Left ventricle myocardium superior (tissue), 1 donor: ENCODE data around the gene HMGB4. TPM values are rescaled to one million over a fixed set of nuclear protein-coding genes. Genes with fewer than 3 reads are reported as not detected.

ENCODE experiments used
- ATAC-seq: fragments of 200-7000 bp; cut with Tn5 transposase; one replicate; pipeline ENCODE4 v1.9.1; 2020; ENCODE audit warnings: mild to moderate bottlenecking, moderate library complexity
- DNase-seq: peaks from one replicate; pipeline ENCODE4 v3.0.0-alpha.2; 2020
- intact Hi-C: fragments of 100-400 bp; cut with micrococcal nuclease; formaldehyde crosslinking; loops from one replicate; pipeline ENCODE4 v1.11.0; 2022
- long read RNA-seq: library from polyadenylated mRNA; unstranded; transcript quantifications from one replicate; pipeline ENCODE4 v2.0.0, GENCODE V29; 2021
- total RNA-seq: library from RNA; stranded (reverse); fragmentation: NEBNext Ultra II Directional; extraction: Animal tissue kit (Norgen Biotek cat#: 25700); gene quantifications from one replicate; pipeline ENCODE4 v1.2.1, GENCODE V29; 2021
- donor health status: DM: no; HTN: yes; CAD: no; lungs with severe emphysema.

Gene HMGB4, protein sequence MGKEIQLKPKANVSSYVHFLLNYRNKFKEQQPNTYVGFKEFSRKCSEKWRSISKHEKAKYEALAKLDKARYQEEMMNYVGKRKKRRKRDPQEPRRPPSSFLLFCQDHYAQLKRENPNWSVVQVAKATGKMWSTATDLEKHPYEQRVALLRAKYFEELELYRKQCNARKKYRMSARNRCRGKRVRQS
- total RNA-seq: not detected
- long read RNA-seq: 0 reads

DNA sequence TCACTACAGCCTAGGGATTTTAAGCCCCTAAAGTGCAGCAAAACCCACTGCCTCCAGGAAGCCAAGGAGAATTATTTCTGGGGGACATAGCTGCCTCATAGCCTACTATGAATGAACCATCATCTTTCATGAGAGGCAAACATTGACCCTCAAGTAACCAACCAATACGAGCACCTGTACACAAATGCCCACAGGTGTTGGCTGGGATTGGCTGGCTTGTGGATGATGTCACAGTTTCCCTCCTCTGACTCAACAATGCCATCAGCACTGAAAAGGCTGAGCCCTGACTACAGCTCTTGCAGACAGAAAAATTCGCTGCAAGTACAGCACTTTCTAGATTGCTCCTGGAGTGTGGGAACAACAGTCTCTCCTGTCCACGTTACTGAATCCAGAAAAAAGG lies at the start of gene HMGB4:
HMGB4 (plus strand) TSS at position 301 of the 400 bp plus-strand sequence. CDS start 113 bp downstream, outside the sequence.
- no peak for ATAC-seq
- intact Hi-C loops: no loop called here
- no peak for DNase-seq

DNA sequence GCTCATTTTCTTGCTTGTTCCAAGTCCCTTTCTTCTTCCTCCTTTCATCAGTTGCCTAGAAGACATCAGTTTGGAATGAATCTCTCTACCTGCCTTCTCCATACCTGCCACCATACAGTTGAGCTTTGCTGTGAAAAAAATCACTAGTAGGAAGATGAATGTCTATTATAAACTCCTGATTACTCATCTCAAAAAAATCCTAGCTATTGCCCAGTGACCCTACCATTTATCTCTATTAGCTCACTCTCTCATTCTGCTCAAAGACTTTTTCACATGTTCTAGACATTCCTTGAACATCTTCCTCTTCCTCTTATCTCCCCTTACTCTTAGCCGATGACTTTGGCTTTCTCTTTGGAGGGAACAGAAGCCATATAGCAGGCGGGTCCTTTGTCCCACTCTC lies 49.7 kb upstream of the HMGB4 start:
- DNase-seq: no peak
- intact Hi-C loops: no loop called here
- no peak for ATAC-seq

DNA sequence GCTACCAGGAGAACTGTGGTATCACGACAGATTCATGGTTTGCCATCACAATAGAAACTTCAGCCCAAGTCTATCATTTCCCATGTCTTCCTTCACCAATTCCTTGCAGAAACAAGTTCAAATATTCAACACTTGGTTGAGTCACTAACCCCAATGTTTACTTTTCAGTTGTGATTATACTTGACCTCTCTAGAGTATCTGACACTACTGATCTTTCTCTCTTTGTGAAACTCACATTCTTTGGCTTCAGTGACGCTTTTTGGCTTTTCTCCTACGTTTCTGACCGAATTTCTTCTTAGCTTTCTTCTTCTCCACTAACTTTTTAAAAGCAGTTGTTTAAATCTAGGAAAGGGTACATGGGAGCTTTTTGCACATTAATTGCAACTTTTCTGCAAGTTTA lies 48.8 kb upstream of the HMGB4 start:
- no peak for ATAC-seq
- intact Hi-C loops: no loop called here
- DNase-seq: no peak

DNA sequence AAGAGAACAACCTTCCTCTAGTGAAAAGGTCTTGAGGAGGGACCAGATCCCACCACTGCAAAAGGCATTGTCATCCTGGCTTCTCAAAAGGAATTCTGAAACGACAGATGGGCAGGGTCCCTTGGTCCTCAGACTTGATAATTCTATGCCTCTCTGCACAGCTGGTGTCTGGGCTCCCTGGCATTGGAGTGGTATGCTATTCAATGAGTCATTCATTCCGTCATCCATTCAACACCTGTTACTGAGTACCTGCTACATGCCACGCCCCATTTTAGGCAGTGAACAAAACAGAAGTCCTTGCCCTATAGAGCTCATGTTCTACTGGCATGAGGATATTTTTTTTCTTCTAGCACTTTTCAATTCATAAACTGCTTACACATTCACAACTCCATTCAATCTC lies 45.8 kb upstream of the HMGB4 start:
- intact Hi-C loops: no loop called here
- DNase-seq (no peak), ATAC-seq (no peak)

DNA sequence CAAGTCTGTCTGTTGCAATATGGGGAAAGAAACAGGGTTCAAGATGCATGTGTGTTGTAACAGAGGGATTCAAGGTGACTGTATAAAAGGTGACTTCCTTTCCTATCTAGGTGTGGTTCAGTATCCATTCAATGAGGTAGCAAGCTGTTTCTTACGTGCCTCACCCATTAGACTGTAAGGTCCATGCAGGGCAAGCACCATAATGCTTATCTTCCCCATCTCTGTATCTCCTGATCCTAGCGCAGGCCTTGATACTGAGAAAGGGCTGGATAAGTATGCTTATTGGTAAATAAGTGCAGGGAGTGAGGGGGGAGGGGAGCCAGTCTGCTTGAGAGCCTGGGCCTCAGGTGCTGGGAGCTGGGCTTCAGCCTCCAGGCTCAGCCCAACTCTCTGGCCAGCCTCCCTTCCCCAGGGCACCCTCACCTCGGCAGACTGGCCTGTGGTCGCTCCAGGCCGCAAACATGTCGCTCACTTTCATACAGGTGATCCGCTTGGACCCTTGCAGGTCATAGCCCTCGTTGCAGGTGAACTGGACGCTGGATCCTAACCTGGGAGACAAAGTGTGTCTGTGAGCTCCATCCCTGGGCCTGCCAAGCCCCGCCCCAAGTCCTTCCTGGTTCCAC lies 44.5 kb upstream of the HMGB4 start:
- DNase-seq (no peak), ATAC-seq (no peak)
- intact Hi-C loops: no loop called here

DNA sequence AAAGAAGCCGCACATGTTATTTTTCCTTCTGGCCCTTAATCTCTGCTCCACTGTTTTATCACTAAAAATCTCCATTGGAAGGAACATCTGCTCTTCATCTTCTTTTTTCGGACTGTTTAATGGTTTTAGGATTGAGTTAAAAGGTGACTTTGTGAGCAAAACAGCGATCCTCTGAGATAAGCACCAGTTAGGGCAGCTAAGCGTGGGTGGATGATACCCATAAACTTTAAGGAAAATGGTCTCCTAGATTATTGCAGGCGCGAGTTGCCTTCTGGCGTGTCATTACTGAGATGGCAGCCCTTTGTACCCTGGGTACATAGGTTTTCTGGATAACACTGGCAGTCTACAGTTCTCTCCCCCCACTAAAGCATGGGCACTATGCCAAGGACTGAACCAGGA lies 44.0 kb upstream of the HMGB4 start:
- ATAC-seq (no peak), DNase-seq (no peak)
- intact Hi-C loops: no loop called here

DNA sequence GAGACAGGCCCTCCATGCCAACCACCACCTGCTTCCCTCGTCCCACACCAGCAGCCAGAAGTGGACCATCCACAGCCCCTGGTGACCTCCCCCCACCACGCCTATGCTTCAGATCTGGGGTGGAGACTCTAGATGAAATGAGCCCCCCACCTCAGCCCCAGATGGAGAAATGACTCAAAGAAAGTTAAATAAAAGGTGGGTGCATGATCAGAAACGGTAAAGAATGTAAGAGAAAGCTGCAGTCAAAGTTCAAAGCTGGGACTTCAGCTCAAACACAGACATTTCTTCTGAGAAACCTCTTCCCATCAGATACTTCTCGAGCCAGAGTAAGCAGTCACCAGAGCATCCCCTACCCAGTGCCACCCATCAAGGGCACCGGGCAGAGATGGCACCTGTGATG lies 43.1 kb upstream of the HMGB4 start:
- intact Hi-C loops: no loop called here
- no peak for DNase-seq
- no peak for ATAC-seq

DNA sequence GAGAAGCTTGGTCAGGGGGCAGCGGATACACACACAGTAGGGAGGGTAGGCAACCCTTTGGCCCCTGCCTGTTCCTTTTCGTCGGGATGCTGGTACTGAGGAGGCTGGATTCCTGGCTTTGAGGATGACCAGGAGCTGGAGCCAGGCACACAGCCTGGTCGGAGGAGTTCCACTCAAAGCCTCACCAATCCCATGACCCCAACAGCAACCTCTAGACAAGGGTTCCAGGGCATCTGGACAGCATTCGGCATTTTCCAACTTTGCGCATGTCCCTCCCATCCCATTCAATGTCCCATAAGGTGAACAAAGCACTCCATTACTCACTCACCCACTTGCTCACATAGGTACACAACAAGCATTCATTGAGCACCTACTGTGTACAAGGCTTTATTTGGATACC lies 42.6 kb upstream of the HMGB4 start:
- DNase-seq (no peak), ATAC-seq (no peak)
- intact Hi-C loops: no loop called here

DNA sequence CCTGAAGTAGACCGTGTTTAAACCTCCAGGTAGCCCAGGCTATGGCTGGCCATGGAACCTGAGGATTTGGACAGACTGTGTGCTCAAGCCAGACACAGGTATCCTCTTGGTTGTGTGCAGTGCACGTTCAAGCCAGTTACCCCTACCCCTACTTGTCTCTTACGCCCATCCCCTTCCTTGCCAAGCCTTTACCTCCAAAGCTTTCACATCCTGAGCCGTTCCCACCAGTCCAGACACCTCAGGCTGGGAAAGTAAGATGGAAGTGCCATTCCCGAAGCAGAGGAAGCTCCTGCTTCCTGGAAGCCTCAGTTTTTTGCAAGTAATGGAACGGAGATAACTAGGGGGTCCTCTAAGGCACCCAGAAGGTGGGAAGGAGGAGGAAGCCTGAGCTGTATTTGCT lies 41.5 kb upstream of the HMGB4 start:
- no peak for ATAC-seq
- intact Hi-C loops: no loop called here
- DNase-seq: no peak

DNA sequence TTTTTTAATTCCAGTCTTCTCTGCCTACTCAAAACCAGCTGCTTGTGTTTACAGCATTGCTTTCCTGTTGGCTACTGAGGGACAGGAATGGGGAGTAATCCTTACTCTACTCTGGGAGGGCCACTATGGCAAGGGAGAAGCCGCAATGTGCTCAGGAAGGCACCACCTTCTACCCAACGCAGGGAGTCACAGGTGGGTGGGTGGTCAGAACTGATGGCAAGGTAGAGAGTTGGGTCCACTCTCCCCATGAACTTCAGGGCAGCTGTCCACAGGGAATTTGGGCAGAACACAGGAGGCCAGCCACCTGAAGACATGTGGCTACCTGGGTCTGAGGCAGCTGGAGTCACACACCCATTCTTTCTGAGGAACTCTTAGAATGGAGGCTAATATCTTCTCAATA lies 40.5 kb upstream of the HMGB4 start:
- no peak for DNase-seq
- no peak for ATAC-seq
- intact Hi-C loops: no loop called here

DNA sequence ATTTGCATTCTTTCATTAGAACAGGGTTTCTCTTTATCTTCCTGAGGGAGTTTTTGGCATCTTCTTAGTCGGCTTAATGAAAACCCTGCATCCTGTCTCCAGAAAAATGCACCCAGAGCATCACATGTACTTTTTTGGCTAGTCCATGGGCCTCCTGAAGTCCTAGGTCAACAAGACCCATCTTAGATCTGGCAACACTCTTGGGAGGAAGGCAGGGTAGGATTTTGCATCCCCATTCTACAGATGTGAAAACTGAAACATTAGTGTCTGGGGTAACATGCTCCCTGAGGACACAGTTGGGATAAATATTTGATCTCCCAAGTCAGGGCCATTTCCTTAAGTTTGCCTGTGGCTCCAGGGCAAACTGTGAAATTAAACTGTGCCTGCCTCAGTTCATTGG lies 40.0 kb upstream of the HMGB4 start:
- DNase-seq (no peak), ATAC-seq (no peak)
- intact Hi-C loops: no loop called here

DNA sequence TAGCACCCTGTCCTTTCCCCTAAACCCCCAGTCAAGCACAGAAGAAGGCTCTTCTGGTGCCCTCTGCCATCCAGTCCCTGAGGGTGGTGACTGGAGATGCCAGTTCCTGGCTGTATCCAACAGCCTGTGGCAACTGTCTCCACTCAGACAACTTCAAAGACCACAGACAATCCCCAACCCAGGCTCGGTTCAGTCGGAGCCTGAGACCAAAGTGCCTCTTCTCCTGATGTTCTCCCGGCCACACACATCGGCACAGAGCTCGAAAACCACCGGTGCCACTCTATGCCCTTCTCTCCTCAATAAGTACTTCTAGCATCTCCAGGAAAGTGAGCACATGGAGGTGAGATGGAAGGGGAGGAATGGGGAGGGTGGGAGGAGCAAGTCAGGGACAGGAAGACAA lies 39.6 kb upstream of the HMGB4 start:
- intact Hi-C loops: no loop called here
- ATAC-seq (no peak), DNase-seq (no peak)

DNA sequence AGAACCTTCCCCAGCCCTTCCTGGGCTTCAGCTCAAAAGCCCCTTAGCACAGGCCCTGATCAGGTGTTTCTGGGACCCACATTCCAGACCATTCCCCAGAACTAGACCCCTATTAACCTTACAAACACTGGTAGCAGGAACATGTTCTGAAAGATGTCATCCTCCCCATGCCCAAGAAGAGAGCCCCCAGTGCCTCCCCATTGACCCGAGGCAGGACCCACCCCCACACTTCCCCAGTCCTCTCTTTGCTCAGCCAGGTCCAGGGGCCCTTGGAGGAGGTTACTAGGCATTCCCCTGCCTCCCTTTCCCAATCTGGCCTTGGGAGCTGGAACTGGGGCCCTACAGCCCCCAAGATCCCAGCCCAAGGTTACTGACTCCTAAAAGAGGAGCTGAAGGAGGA lies 38.9 kb upstream of the HMGB4 start:
- DNase-seq (no peak), ATAC-seq (no peak)
- intact Hi-C loops: no loop called here

DNA sequence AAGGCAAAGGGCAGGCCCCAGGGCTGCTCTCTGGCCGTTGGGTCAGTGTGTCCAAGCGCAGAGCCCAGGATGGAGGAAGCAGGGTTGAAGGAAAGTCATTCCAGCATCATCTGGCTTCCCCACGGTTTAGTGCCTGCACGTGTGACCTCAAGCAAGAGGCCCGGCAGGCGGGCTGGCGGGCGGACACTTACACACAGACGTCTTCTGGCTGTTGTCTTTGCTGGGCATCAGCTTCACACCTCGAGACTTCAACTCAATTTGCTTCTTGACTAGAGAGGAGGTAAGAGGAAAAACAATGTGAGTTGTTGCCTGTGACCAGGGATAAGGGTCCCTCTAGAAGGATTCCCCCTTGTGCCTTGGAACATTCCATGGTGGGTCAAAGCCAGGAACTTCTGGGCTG lies 38.4 kb upstream of the HMGB4 start:
- no peak for ATAC-seq
- intact Hi-C loops: no loop called here
- DNase-seq: no peak

DNA sequence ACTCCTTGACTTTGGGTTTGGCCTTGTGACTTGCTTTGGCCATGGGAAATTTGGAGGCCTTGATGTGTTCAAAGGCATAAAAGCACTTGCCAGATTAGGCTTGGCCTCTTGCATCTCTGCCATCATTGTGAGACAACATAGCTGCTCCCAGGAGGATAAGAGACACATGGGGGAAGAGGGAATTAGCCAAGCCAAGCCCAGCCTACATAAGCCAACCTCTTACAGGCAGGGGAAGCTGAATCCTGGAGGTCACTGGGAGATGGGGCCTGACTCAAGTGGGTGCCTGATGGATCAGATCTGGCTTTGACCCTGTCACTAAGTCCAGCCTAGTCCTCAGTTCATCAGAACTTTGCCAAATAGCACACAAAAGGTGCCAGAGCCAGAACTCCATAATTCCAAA lies 37.6 kb upstream of the HMGB4 start:
- no peak for ATAC-seq
- intact Hi-C loops: no loop called here
- DNase-seq: no peak

DNA sequence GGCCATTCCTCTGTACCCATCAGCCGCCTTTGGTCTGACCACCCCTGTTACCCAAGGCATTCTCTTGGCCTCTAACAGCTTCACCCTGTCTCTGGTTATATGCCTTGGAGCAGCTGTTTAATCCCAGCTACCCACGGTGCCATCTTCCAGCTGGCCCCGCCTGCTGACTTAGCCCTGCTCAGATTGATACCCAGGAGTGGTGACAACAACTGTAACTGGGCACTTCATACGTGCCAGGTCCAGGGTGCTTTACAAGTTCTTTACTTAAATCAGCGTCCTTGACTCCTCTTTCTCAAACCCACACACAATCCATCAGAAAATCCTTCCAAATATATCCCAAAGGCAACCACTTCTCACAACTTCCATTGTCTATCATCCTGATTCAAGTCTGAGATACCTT lies 37.2 kb upstream of the HMGB4 start:
- ATAC-seq: no peak
- intact Hi-C loops: no loop called here

DNA sequence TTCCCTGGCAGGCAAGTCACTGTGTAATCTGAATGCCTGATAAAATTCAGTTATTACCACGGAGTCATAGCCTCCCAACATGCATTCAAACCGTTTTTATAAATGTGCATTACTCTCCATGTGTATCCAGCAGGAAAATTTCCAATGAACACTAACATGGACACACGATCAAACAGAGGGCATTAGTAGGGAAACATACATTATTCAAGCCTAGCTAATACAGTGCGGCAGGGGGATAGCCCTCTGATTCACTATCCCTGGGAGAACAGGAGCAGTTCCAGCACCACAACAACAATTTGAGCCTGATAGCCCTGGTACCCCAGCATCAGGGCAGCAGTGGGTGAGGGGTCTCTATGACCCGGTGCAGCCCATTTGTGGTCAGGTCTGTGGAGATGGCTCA lies 35.8 kb upstream of the HMGB4 start:
- ATAC-seq (no peak), DNase-seq (no peak)
- intact Hi-C loops: no loop called here

More for the DNA sequence above, 37.2 kb upstream of the HMGB4 start:
- DNase-seq: no peak

DNA sequence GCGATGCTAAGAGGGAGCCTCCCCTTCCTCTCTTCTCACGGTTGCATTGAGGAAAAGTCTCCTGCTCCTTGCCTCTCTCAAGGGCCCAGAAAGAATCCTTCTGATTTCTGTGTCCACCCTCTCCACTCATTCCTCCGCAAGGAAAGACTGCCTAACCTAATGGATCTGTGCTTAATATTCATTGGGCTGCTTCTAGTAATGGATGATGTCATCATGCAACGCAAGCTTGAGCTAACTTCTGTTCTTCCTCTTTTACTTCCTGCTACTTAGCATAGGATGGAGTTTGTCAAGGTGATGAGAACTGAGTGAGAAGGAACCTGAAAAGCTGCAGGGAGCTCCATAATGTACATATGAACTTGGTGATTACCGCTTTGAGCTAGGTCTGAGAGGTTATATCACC lies 35.2 kb upstream of the HMGB4 start:
- DNase-seq (no peak), ATAC-seq (no peak)
- intact Hi-C loops: no loop called here

DNA sequence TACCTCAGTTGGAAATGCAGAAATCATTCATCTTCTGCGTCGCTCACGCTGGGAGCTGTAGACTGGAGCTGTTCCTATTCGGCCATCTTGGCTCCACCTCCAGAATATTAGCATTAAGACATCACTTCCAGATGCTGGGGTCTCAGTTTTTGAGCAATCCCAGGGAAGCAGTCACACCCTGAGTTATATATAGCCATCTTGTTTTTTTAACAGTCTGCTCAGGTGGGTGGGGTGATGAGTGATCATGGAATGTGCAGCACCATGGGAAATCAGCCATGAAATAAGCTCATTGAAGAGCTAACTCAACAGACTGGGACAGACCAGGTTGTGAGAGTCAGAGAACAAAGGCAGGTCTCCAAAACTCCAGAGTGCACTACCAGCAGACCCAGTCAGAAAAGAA lies 27.0 kb upstream of the HMGB4 start:
- DNase-seq (no peak), ATAC-seq (no peak)
- intact Hi-C loops: no loop called here

DNA sequence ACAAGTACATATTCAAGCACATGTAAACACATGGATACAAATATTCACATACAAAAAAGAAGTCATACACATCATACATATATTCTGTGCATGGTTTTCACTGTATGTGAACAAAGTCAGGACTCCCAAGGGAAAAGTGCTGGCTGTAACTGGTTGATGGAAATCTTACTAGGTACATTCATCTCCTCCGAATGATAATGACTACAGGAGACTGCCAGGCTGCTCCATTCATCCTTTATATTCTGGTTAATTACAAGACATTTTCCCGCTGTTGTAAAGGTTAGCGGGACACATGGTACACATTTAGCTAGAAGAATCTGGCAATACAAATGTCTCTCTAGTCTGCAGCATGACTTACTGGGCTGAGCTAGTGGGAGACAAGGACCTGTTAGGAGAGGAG lies 26.2 kb upstream of the HMGB4 start:
- no peak for DNase-seq
- ATAC-seq: no peak
- intact Hi-C loops: no loop called here

DNA sequence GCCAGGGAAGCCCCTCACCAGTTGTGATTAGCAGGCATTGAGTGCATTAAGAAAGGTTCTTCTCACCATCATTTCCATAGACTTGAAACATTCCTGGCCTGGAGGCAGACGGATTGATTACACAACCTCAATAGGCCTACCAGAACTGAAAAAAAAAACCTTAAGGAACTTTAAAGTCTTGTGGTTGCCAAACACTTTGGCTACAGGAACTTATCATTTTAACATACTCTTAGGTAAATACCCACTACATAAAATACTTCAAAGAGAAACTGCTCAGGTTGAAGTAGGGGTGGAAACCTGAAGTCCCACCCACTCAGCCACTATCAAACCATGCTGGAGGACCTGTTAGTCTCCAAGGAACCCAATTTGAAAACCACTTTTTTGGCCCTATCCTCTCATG lies 22.4 kb upstream of the HMGB4 start:
- no peak for DNase-seq
- intact Hi-C loops: no loop called here
- no peak for ATAC-seq

DNA sequence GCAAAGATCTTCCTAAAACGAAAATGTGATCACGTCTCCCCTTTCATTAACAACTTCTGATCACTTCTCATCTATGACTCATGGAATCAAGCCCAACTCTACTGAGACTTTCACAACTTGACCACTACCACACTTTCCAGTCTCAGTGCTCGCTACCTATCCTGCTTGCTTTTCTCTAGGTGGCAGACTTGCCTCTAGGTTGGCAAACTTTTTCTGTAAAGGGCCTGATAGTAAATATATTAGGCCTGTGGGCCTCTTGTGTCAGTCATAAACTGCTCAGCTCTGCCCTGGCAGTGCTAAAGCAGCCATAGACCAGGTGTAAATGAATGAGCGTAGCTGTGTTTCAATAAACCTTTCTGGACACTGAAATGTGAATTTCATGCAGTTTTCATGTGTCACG lies 21.5 kb upstream of the HMGB4 start:
- DNase-seq: no peak
- no peak for ATAC-seq
- intact Hi-C loops: no loop called here
